Measurements from ENCODE around the gene HIC1.
"Not testable (repeated sequence)": the region's sequence is repeated elsewhere in the genome, so short reads cannot be mapped to it uniquely, and the experiment has no call there.

Gene HIC1, protein sequence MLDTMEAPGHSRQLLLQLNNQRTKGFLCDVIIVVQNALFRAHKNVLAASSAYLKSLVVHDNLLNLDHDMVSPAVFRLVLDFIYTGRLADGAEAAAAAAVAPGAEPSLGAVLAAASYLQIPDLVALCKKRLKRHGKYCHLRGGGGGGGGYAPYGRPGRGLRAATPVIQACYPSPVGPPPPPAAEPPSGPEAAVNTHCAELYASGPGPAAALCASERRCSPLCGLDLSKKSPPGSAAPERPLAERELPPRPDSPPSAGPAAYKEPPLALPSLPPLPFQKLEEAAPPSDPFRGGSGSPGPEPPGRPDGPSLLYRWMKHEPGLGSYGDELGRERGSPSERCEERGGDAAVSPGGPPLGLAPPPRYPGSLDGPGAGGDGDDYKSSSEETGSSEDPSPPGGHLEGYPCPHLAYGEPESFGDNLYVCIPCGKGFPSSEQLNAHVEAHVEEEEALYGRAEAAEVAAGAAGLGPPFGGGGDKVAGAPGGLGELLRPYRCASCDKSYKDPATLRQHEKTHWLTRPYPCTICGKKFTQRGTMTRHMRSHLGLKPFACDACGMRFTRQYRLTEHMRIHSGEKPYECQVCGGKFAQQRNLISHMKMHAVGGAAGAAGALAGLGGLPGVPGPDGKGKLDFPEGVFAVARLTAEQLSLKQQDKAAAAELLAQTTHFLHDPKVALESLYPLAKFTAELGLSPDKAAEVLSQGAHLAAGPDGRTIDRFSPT

DNA sequence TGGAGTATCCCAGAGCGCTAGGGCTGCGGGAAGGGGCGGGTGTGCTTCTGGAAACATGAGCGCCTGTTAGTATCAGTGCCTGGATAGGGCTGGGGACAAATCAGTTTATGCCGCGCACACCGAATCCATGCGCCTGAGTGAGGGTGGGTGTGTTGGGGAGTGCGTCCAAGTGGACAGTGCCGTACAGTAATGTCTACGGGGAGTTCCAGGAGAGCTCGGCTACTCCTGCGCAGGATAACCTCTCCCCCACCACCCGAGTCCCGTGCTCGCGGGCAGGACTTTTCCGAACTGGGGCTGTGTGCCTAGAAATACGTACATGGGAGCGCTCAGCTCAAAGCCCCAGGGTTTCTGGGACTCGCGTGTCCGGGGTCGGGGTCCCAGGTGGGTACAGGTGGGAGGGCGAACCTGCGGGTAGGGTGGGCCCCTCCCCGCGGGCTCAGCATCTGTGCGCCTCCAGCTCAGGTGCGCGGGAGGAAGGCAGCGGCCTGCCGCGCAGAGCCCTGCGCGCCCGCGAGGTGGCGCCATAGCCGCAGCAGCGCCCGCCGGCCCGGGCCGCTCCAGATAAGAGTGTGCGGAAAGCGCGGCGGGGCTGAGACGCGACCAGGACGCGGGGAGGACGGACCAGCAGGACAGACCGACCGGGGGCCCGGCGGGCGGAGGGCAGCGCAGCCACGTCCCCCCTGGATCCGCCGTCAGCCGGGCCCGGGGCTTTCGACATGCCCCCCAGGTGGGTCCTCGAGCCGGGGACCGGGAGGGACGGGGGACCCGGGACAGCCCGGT, at the start of gene HIC1:
HIC1 (plus strand) TSS at position 592 of the 780 bp plus-strand sequence. CDS start 1,588 bp downstream, outside the sequence.
- DNase-seq (ENCODE audit: low read depth in 2 of 2) = peak; percentile 54 to 57

DNA sequence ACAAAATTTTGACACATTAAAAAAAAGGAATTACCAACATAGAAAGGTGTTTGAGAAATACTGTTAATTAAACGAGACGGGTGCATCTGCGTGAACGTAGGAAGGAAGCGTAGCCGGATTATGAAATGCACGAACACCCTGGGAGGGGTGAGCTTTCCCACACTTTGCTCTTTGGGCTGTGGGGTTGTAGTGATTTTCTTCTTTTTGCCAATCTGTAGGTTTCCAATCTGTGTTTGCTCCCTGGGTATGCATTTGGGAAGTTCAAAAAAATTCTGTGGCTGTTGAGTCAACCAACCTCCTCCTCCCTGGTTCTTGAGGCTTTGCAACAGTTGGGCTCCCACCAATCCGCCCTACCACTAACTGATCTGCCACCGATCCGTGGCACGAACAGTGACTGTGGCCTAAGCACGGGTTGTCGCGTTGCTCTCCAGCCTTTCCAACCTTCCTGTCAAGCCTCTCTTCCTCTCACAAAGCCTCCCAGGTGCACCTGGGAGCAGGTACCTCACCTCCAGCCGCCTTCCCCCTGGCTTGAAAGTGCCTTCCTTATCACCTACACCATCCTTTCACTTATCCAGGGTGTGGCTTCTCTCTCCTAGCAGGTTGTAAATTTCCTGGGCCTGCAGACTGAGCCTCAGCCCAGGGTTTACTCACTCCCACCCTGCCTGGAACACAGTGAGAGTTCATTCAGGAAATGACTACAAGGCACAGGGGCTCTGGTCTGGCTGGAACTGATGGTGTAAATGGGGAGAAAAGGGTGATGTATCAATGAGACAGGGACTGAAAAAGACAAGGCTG, 46.4 kb upstream of the HIC1 start:
- DNase-seq (ENCODE audit: low read depth in 2 of 2) = no peak

DNA sequence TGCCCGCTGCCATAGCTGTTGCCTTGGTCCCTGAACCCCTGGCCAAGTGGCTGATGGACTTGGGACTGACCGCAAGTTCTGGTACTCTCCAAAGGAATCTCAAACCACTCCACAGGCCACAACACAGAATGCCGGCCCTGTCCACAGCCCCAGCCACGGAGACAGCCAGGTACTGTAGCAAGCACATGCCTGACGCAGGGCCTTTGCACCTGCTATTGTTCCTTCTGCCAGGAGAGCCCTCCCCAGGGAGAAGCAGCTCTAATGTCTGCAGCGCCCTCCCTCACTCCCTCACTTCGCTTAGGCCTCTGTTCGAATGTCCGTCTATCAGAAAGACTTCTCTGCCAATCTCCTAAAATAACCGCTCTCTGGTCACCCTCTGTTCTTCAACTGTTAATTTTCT, 45.2 kb upstream of the HIC1 start:
- no peak for DNase-seq (ENCODE audit: low read depth in 2 of 2)

DNA sequence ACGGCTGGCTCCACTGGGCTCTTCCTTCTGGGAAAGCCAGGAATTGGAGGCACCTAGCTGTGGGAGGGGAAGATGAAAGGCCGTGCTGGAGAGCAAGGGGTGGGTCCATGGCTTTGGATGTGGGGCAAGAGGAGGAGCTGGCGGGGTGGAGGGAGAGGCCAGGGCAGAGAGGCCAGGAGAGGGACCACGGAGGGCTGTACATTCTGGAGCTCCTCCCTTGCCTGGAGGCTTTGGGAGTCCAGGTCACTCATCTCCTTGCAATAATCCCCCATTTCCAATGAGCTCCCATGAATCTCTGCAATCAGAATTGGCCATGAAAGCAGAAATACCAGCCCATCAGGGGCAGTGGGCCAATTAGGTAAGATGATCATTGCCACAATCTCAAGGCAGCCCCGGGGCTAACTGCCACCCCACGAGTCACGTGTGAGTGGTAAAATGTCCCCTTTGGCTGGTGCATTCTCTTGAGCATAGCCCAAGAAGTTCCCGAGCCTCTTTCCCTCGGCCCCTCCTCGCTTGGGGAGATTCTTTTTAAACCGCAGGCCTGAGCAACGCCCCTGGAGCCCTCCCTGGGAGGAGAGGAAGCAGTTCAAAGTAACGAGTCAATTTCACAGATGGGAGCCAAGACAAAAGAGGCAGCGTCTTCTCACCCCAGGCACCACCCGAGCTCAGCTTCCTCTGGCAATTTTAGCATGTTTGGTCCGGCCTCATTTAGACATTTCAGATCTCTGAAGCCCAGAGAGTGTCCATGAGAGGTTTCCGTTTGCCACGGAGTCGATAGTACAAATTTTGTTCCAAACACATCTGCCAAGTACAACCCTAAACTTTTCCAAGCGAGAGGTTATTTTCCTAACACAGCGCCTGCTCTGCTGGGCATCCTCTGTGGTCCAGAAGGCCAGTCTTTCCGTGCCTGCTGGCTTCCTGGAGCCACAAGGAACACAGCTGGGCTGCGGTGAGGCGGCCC, 43.2 kb upstream of the HIC1 start:
- DNase-seq (ENCODE audit: low read depth in 2 of 2) = no peak

DNA sequence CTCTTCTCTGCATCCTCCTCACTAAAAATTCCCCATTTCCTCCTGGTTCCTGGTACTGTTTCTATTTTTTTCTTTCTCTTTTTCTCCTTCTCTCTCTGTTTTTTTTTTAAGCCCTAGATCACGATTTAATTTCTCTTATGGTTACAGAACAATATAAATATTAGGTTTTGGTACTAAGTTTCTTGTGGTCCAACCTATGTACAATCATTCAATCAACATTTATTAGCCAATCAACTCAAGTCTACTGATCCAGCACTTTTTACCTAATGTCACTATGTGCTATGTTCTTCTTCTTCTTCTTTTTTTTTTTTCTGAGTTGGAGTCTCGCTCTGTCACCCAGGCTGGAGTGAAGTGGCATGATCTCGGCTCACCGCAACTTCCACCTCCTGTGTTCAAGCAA, 42.4 kb upstream of the HIC1 start:
- no peak for DNase-seq (ENCODE audit: low read depth in 2 of 2)

DNA sequence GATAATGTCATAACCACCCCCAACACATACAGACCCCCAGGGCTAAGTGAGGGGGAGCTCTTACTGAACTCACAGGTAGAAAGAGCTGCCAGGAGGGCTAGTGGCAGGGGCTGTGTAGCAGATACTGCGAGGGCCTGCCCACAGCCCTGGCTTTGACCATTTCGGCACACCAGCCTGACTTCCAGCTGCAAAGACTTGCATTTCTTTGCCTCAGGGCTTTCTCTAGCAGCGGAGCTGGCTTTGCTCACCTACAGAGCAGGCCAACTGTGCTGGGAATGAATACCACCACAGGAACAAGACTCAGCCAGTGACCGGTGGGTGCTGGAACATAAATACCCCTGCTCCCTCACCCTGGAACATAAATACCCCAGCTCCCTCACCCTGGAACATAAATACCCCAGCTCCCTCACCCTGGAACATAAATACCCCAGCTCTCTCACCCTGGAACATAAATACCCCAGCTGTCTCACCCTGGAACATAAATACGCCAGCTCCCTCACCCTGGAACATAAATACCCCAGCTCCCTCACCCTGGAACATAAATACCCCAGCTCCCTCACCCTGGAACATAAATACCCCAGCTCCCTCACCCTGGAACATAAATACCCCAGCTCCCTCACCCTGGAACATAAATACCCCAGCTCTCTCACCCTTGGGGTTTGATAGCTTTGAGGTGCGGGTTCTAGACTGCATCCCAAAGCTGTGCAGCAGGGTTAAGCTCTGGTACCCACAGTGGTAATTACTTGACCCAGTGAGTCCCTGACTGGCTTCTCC, 41.5 kb upstream of the HIC1 start:
- DNase-seq (ENCODE audit: low read depth in 2 of 2) = not testable (repeated sequence)

DNA sequence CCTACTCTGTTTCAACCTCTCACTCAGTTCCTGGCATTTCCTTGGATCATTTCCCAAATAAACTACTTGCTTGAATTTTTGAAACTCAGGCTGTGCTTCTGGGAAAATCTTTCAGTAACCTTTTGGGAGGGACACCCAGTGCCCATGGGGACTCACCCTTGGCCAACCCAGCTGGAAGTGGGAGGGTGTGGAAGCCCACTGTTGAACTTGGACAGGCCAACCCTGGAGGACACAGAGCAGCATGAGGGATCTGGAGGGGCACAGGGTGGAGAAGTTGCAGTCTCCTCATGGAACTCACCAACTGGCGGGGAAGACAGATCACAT, 40.9 kb upstream of the HIC1 start:
- no peak for DNase-seq (ENCODE audit: low read depth in 2 of 2)

DNA sequence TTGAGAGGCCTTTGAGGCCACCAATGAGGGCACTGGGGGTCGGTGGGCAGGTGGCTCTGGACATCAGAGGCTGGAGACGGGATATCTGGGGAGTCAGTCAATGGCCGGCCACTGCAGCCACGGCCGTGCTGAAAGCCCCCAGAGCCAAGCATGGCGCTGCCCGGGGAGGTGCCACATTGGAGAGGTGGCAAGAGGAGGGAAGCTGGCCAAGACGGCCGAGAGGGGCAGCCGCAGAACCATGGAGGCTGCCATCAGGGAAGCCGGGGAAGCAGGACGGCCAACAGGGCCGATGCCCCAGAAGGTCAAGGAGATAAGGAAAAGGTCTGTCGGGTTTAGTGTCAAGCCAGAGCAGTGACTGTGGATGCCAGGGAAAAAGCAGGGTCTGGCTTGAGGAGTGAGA, 39.6 kb upstream of the HIC1 start:
- DNase-seq (ENCODE audit: low read depth in 2 of 2) = no peak

DNA sequence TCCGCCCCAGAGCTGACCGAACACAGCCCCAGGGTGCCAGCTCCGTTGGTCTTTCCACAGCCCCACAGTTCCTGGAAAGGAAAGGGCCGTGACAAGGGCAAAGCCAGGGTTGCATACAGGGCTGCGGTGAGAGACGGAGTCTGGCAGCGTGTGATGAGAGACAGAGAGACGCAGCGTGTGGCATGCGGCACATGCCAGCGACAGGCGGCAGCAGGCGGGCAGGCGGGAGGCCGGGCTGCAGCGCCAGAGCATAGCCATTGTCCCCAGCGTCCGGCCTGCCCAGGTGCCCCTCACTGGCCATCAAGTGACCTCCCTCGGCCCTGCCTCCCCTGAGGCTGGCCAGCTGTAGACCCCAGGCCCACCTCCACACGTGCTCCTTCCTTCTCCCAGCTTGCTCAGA, 38.4 kb upstream of the HIC1 start:
- no peak for DNase-seq (ENCODE audit: low read depth in 2 of 2)

DNA sequence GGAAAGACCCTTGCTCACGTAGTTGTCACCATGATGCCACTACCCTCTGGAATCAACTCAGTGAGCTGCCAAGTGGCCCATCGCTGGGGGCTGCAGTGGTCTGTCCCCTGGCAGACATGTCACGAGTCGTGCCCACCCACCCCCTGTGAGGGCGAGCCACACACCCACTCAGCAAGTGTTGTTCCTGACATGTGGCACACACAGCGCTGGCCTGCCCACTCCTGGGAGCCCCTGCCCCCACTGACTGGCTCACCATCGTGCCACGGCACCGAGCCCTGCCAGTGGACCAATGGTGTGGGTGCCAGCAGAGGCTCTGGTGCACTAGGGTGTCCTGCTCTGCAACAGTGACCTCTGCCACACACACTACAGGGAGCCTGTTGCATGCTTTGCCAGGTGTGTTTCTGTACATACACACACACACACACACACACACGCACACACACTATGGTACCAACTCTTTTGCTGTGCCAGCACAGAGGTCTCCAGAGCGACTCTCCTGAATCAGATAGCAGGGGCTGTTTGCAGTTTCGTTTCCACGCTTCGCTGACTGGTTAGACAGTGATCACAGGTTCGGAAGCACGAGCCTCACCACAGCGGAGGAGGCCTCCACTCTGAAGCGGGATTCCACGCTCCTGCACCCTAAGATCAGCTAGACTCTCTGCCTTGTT, 37.5 kb upstream of the HIC1 start:
- no peak for DNase-seq (ENCODE audit: low read depth in 2 of 2)

DNA sequence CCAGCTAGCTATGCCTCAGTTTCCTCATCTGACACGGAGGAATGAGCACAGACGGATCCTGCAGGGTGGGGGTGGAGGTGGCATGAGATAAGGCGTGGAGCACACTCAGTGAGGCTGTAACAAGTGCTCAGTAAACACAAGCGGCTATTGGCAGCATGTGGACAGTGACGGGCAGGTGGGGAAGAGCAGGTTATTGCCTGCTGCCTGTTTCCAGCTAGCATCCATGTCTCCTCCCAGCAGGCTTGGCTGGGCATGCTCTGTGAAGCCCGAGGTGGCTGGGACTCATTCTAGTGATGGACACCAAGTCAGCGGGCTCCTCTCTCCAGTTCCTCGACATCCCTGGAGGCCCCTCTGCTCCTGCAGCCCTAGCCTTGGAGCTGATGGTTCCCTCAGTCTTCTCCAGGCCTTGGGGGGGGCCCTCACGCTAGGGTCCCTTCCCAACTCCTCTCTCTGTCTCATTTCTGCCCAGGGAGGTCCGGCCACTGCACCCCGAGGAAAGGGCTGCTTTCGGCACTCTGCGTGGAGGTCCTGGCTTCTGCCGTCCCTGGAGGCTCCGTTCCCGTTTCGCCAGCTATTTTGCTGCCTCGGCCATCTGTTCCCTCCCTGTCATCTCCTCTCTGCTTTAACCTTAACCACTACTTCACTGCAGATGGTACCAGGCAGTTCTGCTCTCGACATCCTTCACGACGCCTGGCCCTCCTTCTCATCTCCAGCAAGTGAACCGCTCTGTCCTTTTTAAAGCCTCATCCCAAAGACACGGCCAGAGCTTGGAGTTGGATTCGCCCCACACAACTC, 36.0 kb upstream of the HIC1 start:
- no peak for DNase-seq (ENCODE audit: low read depth in 2 of 2)

DNA sequence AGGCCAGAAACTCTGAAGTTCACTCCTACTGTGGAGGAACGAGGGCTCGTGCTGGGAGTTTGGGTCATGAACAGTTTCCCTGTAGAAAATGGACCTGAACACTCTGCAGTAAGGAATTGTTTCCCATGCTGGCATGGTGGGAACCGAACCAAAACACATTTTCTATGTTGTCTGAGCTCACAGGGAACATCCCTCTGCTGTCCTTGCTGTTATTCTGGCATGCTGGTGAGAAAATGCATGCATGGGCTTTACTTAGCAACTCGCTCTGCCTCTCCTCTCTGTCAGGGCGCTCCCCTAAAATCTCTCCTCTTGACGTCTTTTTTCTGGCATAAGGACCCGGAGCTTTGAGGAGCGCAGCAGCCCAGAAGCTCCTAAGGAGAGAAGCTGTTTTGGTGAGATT, 35.2 kb upstream of the HIC1 start:
- no peak for DNase-seq (ENCODE audit: low read depth in 2 of 2)

DNA sequence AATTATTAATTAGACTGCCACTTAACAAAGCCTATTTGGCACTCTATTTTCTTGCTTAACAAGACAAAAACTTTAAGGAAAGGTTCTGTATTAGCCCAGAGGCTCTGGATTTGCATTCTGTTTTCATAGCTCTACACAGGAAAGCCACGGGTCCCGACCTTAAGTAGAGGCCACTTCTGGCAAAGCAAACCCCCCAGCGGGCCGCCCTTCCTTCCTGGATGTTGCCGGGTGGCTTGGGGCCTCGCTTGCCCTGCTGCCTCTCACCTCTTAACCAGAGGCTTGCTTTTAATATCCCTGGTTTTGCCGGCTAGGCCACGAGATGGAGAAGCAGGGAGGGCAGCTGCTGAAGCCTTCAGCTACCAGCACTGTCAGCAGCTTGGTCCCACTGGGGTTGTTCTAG, 34.2 kb upstream of the HIC1 start:
- no peak for DNase-seq (ENCODE audit: low read depth in 2 of 2)

DNA sequence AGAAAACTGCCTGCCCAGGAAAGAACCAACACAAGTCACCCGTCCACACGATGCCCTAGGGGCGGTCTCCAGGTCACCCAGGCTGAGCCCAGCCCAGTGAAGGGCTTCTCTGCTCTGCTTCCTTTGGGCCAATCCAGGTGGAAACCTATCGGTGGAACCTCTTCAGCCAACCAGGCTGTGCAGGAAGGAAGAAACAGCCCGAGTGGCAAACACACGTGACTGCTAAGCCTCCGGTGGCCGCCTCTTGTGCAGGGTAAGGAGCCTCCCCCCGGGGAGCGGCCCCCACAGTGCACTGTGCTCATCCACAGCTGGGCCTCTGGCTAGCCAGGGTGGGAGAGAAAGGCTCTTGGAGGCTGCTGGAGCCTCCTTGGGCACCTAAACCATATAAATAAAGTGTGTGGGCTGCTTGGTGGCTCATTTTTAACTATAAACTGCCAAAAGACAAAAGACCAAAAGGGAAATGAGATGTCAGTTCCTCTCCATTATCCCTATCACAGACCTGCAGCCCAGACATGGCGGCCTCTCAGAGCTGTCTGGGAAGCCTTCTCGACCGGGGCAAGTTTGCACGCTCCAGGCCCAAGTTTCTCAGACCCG, 32.2 kb upstream of the HIC1 start:
- no peak for DNase-seq (ENCODE audit: low read depth in 2 of 2)

DNA sequence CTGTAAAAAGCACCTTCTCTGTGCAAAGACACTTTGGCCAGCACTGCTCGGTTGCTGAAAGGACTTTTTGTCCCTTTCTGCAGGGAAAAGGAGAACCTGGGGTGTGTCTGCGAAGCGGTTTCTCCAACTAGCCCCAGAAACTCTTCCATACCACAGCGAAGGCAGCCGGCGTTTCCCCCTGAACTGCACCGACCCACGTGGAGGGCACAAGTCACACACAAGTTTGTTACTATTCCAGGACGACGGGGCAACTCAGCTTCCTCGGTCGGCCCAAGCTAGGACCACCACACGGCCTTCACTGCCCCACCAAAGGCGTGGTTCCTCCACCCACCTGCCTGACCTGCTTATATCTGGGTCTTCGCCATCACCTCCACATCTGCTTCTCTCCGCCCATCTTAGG, 31.6 kb upstream of the HIC1 start:
- DNase-seq (ENCODE audit: low read depth in 2 of 2) = no peak

DNA sequence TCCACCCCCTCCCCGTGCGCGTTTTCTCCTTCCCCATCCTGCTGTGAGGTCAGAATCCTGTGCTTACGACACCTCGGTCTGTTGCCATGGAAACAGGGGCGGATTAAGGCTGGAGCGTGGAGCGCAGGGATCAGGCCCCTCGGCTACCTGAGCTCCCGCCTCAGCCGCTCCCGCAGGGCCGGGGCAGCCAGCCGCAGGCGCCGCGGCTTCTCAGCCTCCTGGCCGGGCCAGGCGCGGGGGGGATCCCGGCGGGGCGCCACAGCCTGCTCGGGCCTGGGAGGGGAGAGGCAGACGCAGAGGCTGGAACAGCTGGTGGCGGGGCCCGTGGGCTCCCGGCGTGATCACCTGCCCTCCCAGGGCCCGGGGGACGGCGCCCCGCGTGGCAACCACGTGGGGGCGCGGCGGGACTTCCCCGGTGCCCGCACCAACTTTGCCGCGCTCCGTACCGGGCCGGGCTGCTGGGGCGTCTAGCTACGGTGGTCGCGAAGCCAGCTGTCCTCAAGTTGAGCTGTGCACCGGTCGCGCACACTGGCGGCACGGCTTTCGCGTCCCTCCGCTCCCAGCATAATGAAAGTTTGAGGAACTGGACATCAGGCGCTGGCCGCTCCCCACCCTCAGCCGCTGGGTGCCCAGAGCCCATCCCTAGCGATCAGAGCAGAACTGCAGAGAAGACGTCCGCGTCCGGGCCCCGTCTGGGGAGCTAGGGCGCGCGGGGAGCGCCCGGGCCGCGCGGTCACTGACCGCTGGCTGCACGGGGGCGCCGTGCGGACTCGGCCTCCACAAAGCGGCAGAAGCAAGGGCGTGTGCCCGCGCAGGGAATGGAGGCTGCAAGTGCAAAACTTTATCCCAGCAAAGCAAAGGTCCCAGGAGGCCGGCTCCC, 31.0 kb upstream of the HIC1 start:
- no peak for DNase-seq (ENCODE audit: low read depth in 2 of 2)

DNA sequence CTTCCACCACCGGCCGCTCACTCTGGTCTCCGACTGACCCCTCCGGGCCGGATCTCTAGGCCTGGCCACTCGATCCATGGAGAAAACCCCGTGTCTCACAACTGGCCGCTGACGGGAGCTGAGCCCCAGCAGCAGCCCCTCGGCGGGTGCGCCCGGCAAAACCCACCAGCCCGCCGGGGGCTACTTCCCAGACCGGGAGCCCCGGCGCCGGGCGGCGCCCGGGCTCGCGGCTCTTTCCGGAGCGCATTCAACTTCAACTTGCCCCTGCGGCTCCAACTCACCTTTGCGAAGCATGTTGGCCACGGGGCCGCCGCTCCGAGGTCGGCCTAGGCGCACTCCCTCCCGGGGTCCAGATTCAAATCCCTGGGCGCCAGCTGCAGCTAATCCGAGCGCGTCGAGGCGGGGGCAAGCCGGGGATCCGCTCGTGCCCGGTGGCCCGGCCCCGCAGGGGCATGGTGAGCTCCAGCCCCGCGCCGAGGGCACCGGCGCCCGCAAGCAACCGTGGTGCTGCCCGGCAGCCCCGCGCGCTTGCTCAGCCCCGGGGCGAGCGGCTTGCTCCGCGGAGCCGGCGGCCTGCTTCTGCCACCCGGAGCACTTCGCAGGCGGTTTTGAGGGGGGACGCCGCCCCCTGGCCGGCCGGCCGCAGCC, 30.2 kb upstream of the HIC1 start:
- no peak for DNase-seq (ENCODE audit: low read depth in 2 of 2)
